COLO668 (cell line): ENCODE results near the gene PIK3IP1.
"Not testable (repeated sequence)": the region's sequence is repeated elsewhere in the genome, so short reads cannot be mapped to it uniquely, and the experiment has no call there.

ENCODE experiments used
- DNase-seq: peaks from one replicate; lab custom pipeline; 2025; ENCODE audit not compliant: unreplicated experiment; lab: John Stamatoyannopoulos, UW

Gene PIK3IP1

GRCh38 chr22:31292236-31292989 is at the start of gene PIK3IP1:
Gene PIK3IP1 (minus strand): TSS chr22:31292488. CDS start chr22:31292344, 144 bp downstream.
- peak; percentile 83 for DNase-seq

- no peak for DNase-seq
Measured at GRCh38 chr22:31341386-31342088, 49.2 kb upstream of the PIK3IP1 start.

GRCh38 chr22:31340765-31341247 is 48.5 kb upstream of the PIK3IP1 start:
- no peak for DNase-seq

- DNase-seq = peak; percentile 51
Measured at GRCh38 chr22:31340360-31340759, 48.1 kb upstream of the PIK3IP1 start.

- DNase-seq = no peak
Measured at GRCh38 chr22:31339148-31339832, 47.0 kb upstream of the PIK3IP1 start.

- DNase-seq = no peak
Measured at GRCh38 chr22:31337178-31337577, 44.9 kb upstream of the PIK3IP1 start.

- DNase-seq = no peak
Measured at GRCh38 chr22:31334329-31334728, 42.0 kb upstream of the PIK3IP1 start.

- DNase-seq = no peak
Measured at GRCh38 chr22:31333641-31334040, 41.4 kb upstream of the PIK3IP1 start.

- no peak for DNase-seq
Measured at GRCh38 chr22:31332886-31333285, 40.6 kb upstream of the PIK3IP1 start.

GRCh38 chr22:31332010-31332409 is 39.7 kb upstream of the PIK3IP1 start:
- DNase-seq = no peak

- no peak for DNase-seq
Measured at GRCh38 chr22:31329453-31330215, 37.3 kb upstream of the PIK3IP1 start.

GRCh38 chr22:31329029-31329428 is 36.7 kb upstream of the PIK3IP1 start:
- DNase-seq = no peak

- DNase-seq = no peak
Measured at GRCh38 chr22:31328544-31328960, 36.3 kb upstream of the PIK3IP1 start.

GRCh38 chr22:31327806-31328543 is 35.7 kb upstream of the PIK3IP1 start:
- DNase-seq = no peak

GRCh38 chr22:31326877-31327276 is 34.6 kb upstream of the PIK3IP1 start:
- DNase-seq = no peak

GRCh38 chr22:31323578-31324550 is 31.6 kb upstream of the PIK3IP1 start:
- DNase-seq = no peak

- DNase-seq = no peak
Measured at GRCh38 chr22:31321421-31321820, 29.1 kb upstream of the PIK3IP1 start.

GRCh38 chr22:31314220-31314619 is 21.9 kb upstream of the PIK3IP1 start:
- not testable (repeated sequence) for DNase-seq
